ENCODE data around the gene RAB9B. TPM values are rescaled to one million over a fixed set of nuclear protein-coding genes. Genes with fewer than 3 reads are reported as not detected.

RAB9B gene
- total RNA-seq, 1 donor from 2014 or later = 2.4 TPM

- no peak overlapping the region for H3K4me3 Mint-ChIP-seq (ENCODE audit: low read depth)
Measured at GRCh38 chrX:103845165-103845653, 13.2 kb upstream of the RAB9B start.

GRCh38 chrX:103839404-103839803 lies 7.3 kb upstream of the RAB9B start:
- Mint-ChIP-seq H3K27ac (no peak overlapping the region), H3K27me3 (peaks cover 30% of the 10 kb centered on the region), H3K4me1 (ENCODE audit: low read depth) (no peaks in the 10 kb centered on the region), H3K36me3 (ENCODE audit: insufficient read depth) (no peaks in the 10 kb centered on the region), H3K4me3 (ENCODE audit: low read depth) (no peak overlapping the region), H3K9me3 (ENCODE audit: low read depth) (peaks cover 10% of the 10 kb centered on the region)
- TF ChIP-seq CTCF (IDR thresholded peaks at IDR 0.05; ENCODE audit: unreplicated experiment) = no peak
- DNase-seq (ENCODE audit: low spot score, unreplicated experiment) = no peak

More at GRCh38 chrX:103845165-103845653, 13.2 kb upstream of the RAB9B start:
- peaks cover 3% of the 10 kb centered on the region for H3K9me3 Mint-ChIP-seq (ENCODE audit: low read depth)
- peaks cover 3% of the 10 kb centered on the region for H3K4me1 Mint-ChIP-seq (ENCODE audit: low read depth)
- H3K27ac Mint-ChIP-seq = no peak overlapping the region
- H3K27me3 Mint-ChIP-seq = peaks cover 11% of the 10 kb centered on the region
- peak; percentile 71 for TF ChIP-seq CTCF (IDR thresholded peaks at IDR 0.05; ENCODE audit: unreplicated experiment)
- no peaks in the 10 kb centered on the region for H3K36me3 Mint-ChIP-seq (ENCODE audit: insufficient read depth)
- DNase-seq (ENCODE audit: low spot score, unreplicated experiment) = peak; percentile 19

- Mint-ChIP-seq H3K27me3 (peaks cover 39% of the 10 kb centered on the region), H3K4me3 (ENCODE audit: low read depth) (peak overlapping the region; percentile 76), H3K9me3 (ENCODE audit: low read depth) (no peaks in the 10 kb centered on the region), H3K27ac (no peak overlapping the region), H3K4me1 (ENCODE audit: low read depth) (no peaks in the 10 kb centered on the region), H3K36me3 (ENCODE audit: insufficient read depth) (no peaks in the 10 kb centered on the region)
- DNase-seq (ENCODE audit: low spot score, unreplicated experiment) = no peak
- TF ChIP-seq CTCF (IDR thresholded peaks at IDR 0.05; ENCODE audit: unreplicated experiment) = no peak
Measured at GRCh38 chrX:103831342-103831802, 685 bp downstream of the RAB9B start.

GRCh38 chrX:103830848-103831247 lies 1.2 kb downstream of the RAB9B start:
- no peak for TF ChIP-seq CTCF (IDR thresholded peaks at IDR 0.05; ENCODE audit: unreplicated experiment)
- no peak for DNase-seq (ENCODE audit: low spot score, unreplicated experiment)
- no peaks in the 10 kb centered on the region for H3K4me1 Mint-ChIP-seq (ENCODE audit: low read depth)
- no peaks in the 10 kb centered on the region for H3K36me3 Mint-ChIP-seq (ENCODE audit: insufficient read depth)
- H3K9me3 Mint-ChIP-seq (ENCODE audit: low read depth) = no peaks in the 10 kb centered on the region
- peaks cover 36% of the 10 kb centered on the region for H3K27me3 Mint-ChIP-seq
- H3K27ac Mint-ChIP-seq = no peak overlapping the region
- peak overlapping the region; percentile 76 for H3K4me3 Mint-ChIP-seq (ENCODE audit: low read depth)

- Mint-ChIP-seq H3K27me3 (peaks cover 28% of the 10 kb centered on the region), H3K36me3 (ENCODE audit: insufficient read depth) (no peaks in the 10 kb centered on the region), H3K27ac (no peak overlapping the region), H3K4me1 (ENCODE audit: low read depth) (no peaks in the 10 kb centered on the region), H3K9me3 (ENCODE audit: low read depth) (no peaks in the 10 kb centered on the region), H3K4me3 (ENCODE audit: low read depth) (no peak overlapping the region)
- TF ChIP-seq CTCF (IDR thresholded peaks at IDR 0.05; ENCODE audit: unreplicated experiment) = no peak
- no peak for DNase-seq (ENCODE audit: low spot score, unreplicated experiment)
Measured at GRCh38 chrX:103828529-103828928, 3.5 kb downstream of the RAB9B start.
